Adrenal gland (tissue), 12 donors: ENCODE results near the gene SELPLG. TPM values are rescaled to one million over a fixed set of nuclear protein-coding genes. Genes with fewer than 3 reads are reported as not detected.
A peak's percentile ranks its signal among the peaks of the same experiment; 100 is the strongest.

Source experiments
- DNase-seq, 7 donors: peaks; one replicate each; pipeline ENCODE4 v3.0.0-alpha.2; 2019 to 2020
- H3K27ac ChIP-seq, 5 donors: fragments of 200-600 bp; sonication (generic) in 4 of 5; 1 replicate in 3 of 5; 2 replicates in 2 of 5; pipeline versions ENCODE4 v1.5.1 to v1.8.0; 2016 to 2020; ENCODE audit warnings: mild to moderate bottlenecking in 1 of 5
- H3K27me3 ChIP-seq: fragments of 200-600 bp; 2 replicates; pipeline ENCODE4 v1.8.0; 2021
- H3K36me3 ChIP-seq, 2 donors: fragments of 200-600 bp; replicated peaks in 1 of 2; 1 replicate in 1 of 2; 2 replicates in 1 of 2; pipeline versions ENCODE4 v1.5.1 to v1.8.0; 2018 to 2022
- H3K4me1 ChIP-seq, 2 donors: fragments of 200-600 bp; replicated peaks in 1 of 2; 1 replicate in 1 of 2; 2 replicates in 1 of 2; pipeline versions ENCODE4 v1.5.1 to v1.8.0; 2018 to 2021
- H3K4me3 ChIP-seq, 4 donors: fragments of 200-600 bp; sonication (generic) in 3 of 4; one replicate each; pipeline ENCODE4 v1.5.1; 2016 to 2018
- H3K9me3 ChIP-seq, 3 donors: fragments of 200-600 bp; sonication (generic) in 1 of 3; replicated peaks in 1 of 3; 1 replicate in 2 of 3; 2 replicates in 1 of 3; pipeline versions ENCODE4 v1.5.1 to v1.8.0; 2016 to 2021
- POLR2A ChIP-seq, 2 donors: fragments of 450-650 bp; IDR thresholded peaks; one replicate each; pipeline ENCODE4 v1.6.1; 2017; ENCODE audit warnings: antibody characterized with exemption in 2 of 2, mild to moderate bottlenecking in 2 of 2, moderate library complexity in 1 of 2
- WGBS, 4 donors: extraction: QIAGEN DNeasy Blood & Tissue Kit in 2 of 4; methylation state at CpG; one replicate each; pipeline versions ENCODE4 v1.1.5 to v1.1.7; 2013 to 2017; 5-methylcytosine and 5-hydroxymethylcytosine counted together
- intact Hi-C, 2 donors: fragments of 100-400 bp; cut with DNase I; formaldehyde crosslinking; loops; one replicate each; pipeline versions ENCODE4 v1.14.1 to v1.15.0; 2022 to 2023
- polyA plus RNA-seq, 3 donors: library from polyadenylated mRNA; stranded (reverse); fragments of 200-250 nt in 2 of 3; fragments of 350-450 nt in 1 of 3; fragmentation: Illumina TruSeq in 1 of 3; extraction: RNeasy Lipid Tissue Mini Kit (QIAGEN cat#74804) in 1 of 3; gene quantifications; one replicate each; pipeline ENCODE4 v1.2.3, GENCODE V29; 2013 to 2014
- total RNA-seq, 9 donors: library from RNA; depleted of rRNA in 4 of 9; stranded (reverse); fragments of >200 nt in 4 of 9; fragments of 120-200 nt in 1 of 9; fragmentation: NEBNext Ultra II Directional in 1 of 9; extraction: Animal tissue kit (Norgen Biotek cat#: 25700) in 1 of 9; gene quantifications; one replicate each; pipeline versions ENCODE4 v1.1.0 to v1.2.4, GENCODE V29; 2013 to 2023
- TF ChIP-seq, protein P1 (sequence below), 6 experiments: fragments of 450-650 bp in 4 of 6; fragments of 200-600 bp in 2 of 6; sonication (generic) in 1 of 6; IDR thresholded peaks; 1 replicate in 5 of 6; 2 replicates in 1 of 6; pipeline versions ENCODE4 v1.5.1 to v1.8.0; 2016 to 2021; ENCODE audit warnings: antibody characterized with exemption in 6 of 6, mild to moderate bottlenecking in 2 of 6, moderate library complexity in 1 of 6
- donor health status: healthy with polysubstance abuse.
- donor health status: Bipolar disorder and iron deficiency.
- donor health status: DM: yes; HTN: yes; CAD: no.
- donor health status: DM: no; HTN: no; CAD: no.
- donor health status: DM: no; HTN: no; CAD: no.
- donor health status: DM: yes; HTN: yes; CAD: no.

Gene SELPLG
- total and polyA plus RNA-seq, 12 donors, result 1.5 to 46.1 (median 14.3) TPM

DNA sequence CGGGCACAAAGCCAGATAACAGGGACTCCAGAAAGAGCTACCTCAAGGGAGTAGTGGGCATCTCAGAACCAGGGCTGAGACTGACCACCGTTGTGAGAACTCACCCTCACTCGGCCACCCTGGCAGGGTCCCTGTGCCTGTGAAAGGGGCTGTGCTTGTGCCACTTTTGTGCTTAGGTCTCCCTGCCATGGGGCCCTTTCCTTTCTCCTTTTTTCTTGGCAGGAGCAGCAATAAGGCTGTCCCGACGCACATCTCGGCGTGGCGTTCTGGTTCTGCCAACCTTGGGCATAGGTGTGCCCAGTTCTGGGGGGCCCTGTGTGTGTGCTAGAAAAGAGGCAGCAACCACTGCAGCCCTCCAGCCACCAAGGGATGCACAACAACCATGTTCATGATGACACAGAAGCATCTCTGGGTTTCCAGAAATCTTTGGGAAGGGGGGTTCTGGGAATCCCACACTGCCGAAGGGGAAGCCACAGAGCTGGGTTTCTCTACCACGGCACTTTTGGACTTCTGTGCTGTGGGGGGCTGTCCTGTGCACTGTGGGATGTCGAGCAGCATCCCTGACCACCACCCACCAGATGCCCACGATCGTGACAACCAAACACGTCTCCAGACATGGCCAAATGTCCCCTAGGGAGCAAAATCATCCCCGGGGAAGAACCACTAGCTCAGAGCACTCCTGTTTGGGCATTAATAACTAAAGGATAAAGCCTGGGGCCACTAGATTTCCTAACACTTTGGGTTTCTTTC is 22.7 kb downstream of the SELPLG start:
- Histone ChIP-seq H3K27me3 (no peaks in the 10 kb centered on the region), H3K9me3 (no peaks in the 10 kb centered on the region), H3K36me3 (no peaks in the 10 kb centered on the region), H3K27ac (no peak overlapping the region), H3K4me1 (peaks cover 0 to 22% of the 10 kb centered on the region in 2 donors), H3K4me3 (no peak overlapping the region)
- 87 to 92% (median 89%) methylated on average over 13 to 15 of the region's 15 CpGs for WGBS, 4 donors
- TF ChIP-seq, protein P1, sequence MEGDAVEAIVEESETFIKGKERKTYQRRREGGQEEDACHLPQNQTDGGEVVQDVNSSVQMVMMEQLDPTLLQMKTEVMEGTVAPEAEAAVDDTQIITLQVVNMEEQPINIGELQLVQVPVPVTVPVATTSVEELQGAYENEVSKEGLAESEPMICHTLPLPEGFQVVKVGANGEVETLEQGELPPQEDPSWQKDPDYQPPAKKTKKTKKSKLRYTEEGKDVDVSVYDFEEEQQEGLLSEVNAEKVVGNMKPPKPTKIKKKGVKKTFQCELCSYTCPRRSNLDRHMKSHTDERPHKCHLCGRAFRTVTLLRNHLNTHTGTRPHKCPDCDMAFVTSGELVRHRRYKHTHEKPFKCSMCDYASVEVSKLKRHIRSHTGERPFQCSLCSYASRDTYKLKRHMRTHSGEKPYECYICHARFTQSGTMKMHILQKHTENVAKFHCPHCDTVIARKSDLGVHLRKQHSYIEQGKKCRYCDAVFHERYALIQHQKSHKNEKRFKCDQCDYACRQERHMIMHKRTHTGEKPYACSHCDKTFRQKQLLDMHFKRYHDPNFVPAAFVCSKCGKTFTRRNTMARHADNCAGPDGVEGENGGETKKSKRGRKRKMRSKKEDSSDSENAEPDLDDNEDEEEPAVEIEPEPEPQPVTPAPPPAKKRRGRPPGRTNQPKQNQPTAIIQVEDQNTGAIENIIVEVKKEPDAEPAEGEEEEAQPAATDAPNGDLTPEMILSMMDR (IDR thresholded peaks at IDR 0.05), result no peak
- no peak for TF ChIP-seq POLR2A (IDR thresholded peaks at IDR 0.05)
- DNase-seq, result no peak
- intact Hi-C loops, result loop anchor here in 1 of 2 donors (10.0 kb wide), 1 partner anchor 96 kb away; the partner anchor contains the start of gene FICD

- WGBS, 4 donors, result 86 to 92% (median 90%) methylated on average over 6 to 8 of the region's 8 CpGs
- Histone ChIP-seq H3K27ac (no peak overlapping the region), H3K9me3 (no peaks in the 10 kb centered on the region), H3K27me3 (no peaks in the 10 kb centered on the region), H3K4me3 (no peak overlapping the region), H3K4me1 (peaks cover 4 to 22% of the 10 kb centered on the region in 2 donors), H3K36me3 (no peaks in the 10 kb centered on the region)
- intact Hi-C loops, result loop anchor here in 1 of 2 donors (10.0 kb wide), 1 partner anchor 96 kb away; the partner anchor contains the start of gene FICD
- no peak for DNase-seq
- TF ChIP-seq, protein P1 (IDR thresholded peaks at IDR 0.05), result no peak
- TF ChIP-seq POLR2A (IDR thresholded peaks at IDR 0.05), result no peak
Observed at GRCh38 chr12:108610336-108610815, 23.3 kb downstream of the SELPLG start.

DNA sequence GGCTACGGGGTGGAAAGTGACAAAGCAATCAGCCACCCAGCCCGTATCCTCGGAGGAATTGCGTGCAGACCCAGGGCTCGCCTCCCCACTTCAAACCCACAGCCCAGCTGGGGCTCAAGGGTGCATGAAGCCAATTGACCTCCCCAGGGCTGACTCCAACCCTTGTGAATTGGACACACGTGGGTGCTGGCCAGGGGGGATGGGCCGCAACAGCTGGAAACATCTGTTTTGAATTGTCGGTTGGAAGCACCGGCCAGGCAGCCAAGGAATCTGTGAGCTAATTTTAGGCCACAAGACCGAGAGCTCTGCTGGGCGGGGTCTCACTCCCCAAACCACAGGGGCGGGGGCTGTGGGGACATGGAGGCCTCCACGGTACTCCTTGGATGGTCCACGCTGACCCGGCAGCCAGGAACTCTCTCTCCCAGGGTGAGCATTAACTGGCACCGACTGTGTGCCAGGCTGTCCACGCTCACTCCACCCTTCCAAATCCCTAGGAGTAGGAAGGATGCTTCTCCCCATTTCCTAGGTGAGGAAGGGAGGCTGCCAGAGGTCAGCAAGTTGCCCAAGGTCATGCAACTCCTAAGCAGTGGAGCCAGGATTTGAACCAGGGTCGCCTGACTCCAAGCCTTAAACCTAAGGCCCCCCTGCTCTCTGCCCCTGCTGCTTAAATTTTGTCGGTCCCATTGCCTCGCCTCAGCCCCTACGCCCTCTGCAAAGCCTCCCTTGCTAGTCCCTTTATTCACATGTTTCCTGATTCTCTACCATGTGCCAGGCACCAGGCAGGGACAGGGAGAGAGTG is 24.0 kb downstream of the SELPLG start:
- no peaks in the 10 kb centered on the region for H3K36me3 ChIP-seq
- peak in 6 of 7 donors; percentile 26 to 67 (median 47) for DNase-seq

More for the DNA sequence above, 24.0 kb downstream of the SELPLG start:
- peaks cover 6 to 22% of the 10 kb centered on the region in 2 donors for H3K4me1 ChIP-seq
- 59 to 76% (median 68%) methylated on average over 9 to 21 of the region's 21 CpGs for WGBS, 4 donors
- intact Hi-C loops, result loop anchor here in 1 of 2 donors (10.0 kb wide), 1 partner anchor 95 kb away; the partner anchor contains the start of gene FICD
- H3K27me3 ChIP-seq, result no peaks in the 10 kb centered on the region
- TF ChIP-seq POLR2A (IDR thresholded peaks at IDR 0.05), result no peak
- TF ChIP-seq, protein P1 (IDR thresholded peaks at IDR 0.05), result no peak
- H3K27ac ChIP-seq, result peak overlapping the region in 1 of 5 donors; percentile 24
- H3K4me3 ChIP-seq, result no peak overlapping the region
- no peaks in the 10 kb centered on the region for H3K9me3 ChIP-seq
